GM23248 (cell line): ENCODE data around the gene VWF. TPM values are rescaled to one million over a fixed set of nuclear protein-coding genes. Genes with fewer than 3 reads are reported as not detected.
"Not testable (repeated sequence)": the region's sequence is repeated elsewhere in the genome, so short reads cannot be mapped to it uniquely, and the experiment has no call there.

Experiments used
- DNase-seq: peaks from one replicate; pipeline ENCODE4 v3.0.0-alpha.2; 2015
- H2AFZ ChIP-seq: fragments of 200-600 bp; sonication (generic); 2 replicates; pipeline ENCODE4 v1.6.1; 2016; ENCODE audit warnings: antibody characterized with exemption
- H3F3A ChIP-seq: fragments of 200-600 bp; sonication (generic); 2 replicates; pipeline ENCODE4 v1.6.1; 2016; ENCODE audit warnings: mild to moderate bottlenecking, antibody characterized with exemption, mixed run types; ENCODE audit not compliant: insufficient read depth
- H3K27ac ChIP-seq: fragments of 200-600 bp; sonication (generic); 2 replicates; pipeline ENCODE4 v1.5.1; 2016; ENCODE audit warnings: mild to moderate bottlenecking
- H3K27me3 ChIP-seq: fragments of 200-600 bp; sonication (generic); replicated peaks from 2 replicates; pipeline ENCODE4 v1.6.1; 2016; ENCODE audit warnings: mild to moderate bottlenecking; ENCODE audit not compliant: insufficient read depth
- H3K36me3 ChIP-seq: fragments of 200-600 bp; sonication (generic); 2 replicates; pipeline ENCODE4 v1.6.1; 2016; ENCODE audit warnings: low read depth, mild to moderate bottlenecking
- H3K4me1 ChIP-seq: fragments of 200-600 bp; sonication (generic); 2 replicates; pipeline ENCODE4 v1.6.1; 2016; ENCODE audit warnings: mild to moderate bottlenecking; ENCODE audit not compliant: insufficient read depth
- H3K4me2 ChIP-seq: fragments of 200-600 bp; sonication (generic); one replicate; pipeline ENCODE4 v1.6.1; 2016; ENCODE audit warnings: mild to moderate bottlenecking; ENCODE audit not compliant: unreplicated experiment
- H3K4me3 ChIP-seq: fragments of 200-600 bp; sonication (generic); 2 replicates; pipeline ENCODE4 v1.5.1; 2016; ENCODE audit warnings: mild to moderate bottlenecking
- H3K79me2 ChIP-seq: fragments of 200-600 bp; sonication (generic); 2 replicates; pipeline ENCODE4 v1.6.1; 2016; ENCODE audit warnings: mild to moderate bottlenecking; ENCODE audit not compliant: insufficient read depth
- H3K9ac ChIP-seq: fragments of 200-600 bp; sonication (generic); 2 replicates; pipeline ENCODE4 v1.6.1; 2016; ENCODE audit warnings: mild to moderate bottlenecking
- H3K9me2 ChIP-seq: fragments of 200-600 bp; sonication (generic); 2 replicates; pipeline ENCODE4 v1.6.1; 2016; ENCODE audit warnings: mixed run types, mild to moderate bottlenecking, moderate library complexity; ENCODE audit not compliant: insufficient read depth
- H3K9me3 ChIP-seq: fragments of 200-600 bp; sonication (generic); one replicate; pipeline ENCODE4 v1.6.1; 2017; ENCODE audit warnings: low read depth
- H4K20me1 ChIP-seq: fragments of 200-600 bp; sonication (generic); 2 replicates; pipeline ENCODE4 v1.6.0; 2016; ENCODE audit not compliant: insufficient read depth
- EZH2 ChIP-seq: fragments of 200-600 bp; sonication (generic); IDR thresholded peaks from 2 replicates; pipeline ENCODE4 v1.6.1; 2018; ENCODE audit warnings: antibody characterized with exemption, mild to moderate bottlenecking; ENCODE audit not compliant: insufficient read depth, poor library complexity, severe bottlenecking
- EZH2phosphoT487 ChIP-seq: fragments of 200-600 bp; sonication (generic); IDR thresholded peaks from 2 replicates; pipeline ENCODE4 v1.6.1; 2018; ENCODE audit warnings: antibody characterized with exemption, moderate library complexity, mild to moderate bottlenecking, low read depth; ENCODE audit not compliant: insufficient read depth
- WGBS, 2 experiments: methylation state at CpG; one replicate each; pipeline ENCODE4 v1.1.6; 2015 to 2017; ENCODE audit warnings: low lambda C conversion rate in 2 of 2, low coverage in 1 of 2; ENCODE audit errors: missing lambda C conversion rate in 2 of 2; 5-methylcytosine and 5-hydroxymethylcytosine counted together
- in situ Hi-C: fragments of 300-500 bp; cut with MboI; formaldehyde crosslinking; loops from 2 replicates; pipeline ENCODE4 v1.15.0; 2020
- polyA plus RNA-seq: library from polyadenylated mRNA; unstranded; fragments of >200 nt; fragmentation: Nextera tagmentation; extraction: Ambion mirVana; gene quantifications from 2 replicates; pipeline ENCODE4 v1.2.1, GENCODE V29; 2016
- total RNA-seq: library from RNA; depleted of rRNA; stranded (reverse); fragments of >200 nt; shearing (Covaris generic); gene quantifications from 2 replicates; pipeline ENCODE4 v1.2.3, GENCODE V29; 2014

VWF gene
- total and polyA plus RNA-seq, 2 experiments from 2014 or later, result 0.14 TPM; not detected in 1

DNA sequence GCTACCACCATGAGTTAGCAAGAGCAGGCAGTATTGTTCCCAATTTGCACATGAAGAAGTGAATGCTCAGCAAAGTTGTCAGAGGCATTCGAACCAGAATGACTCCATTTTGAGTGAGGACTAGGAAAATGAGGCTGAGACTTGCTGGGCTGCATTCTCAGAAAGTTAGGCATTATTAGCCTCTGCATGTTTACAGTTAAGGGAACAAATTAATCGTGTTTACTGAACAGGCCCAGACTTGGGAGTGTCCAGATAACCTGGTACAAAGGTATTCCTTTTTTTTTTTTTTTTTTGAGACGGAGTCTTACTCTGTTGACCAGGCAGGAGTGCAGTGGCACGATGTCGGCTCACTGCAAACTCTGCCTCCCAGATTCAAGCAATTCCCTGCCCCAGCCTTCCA, 22.5 kb upstream of the VWF start:
- in situ Hi-C loops, result no loop called here
- Histone ChIP-seq H3F3A (no peaks in the 10 kb centered on the region), H3K79me2 (no peaks in the 10 kb centered on the region), H3K4me2 (no peak overlapping the region), H3K4me1 (0 out of 2 replicates have a peak, but pooled peaks cover 4% of the 10 kb centered on the region), H3K27me3 (no peaks in the 10 kb centered on the region), H3K36me3 (no peaks in the 10 kb centered on the region), H4K20me1 (no peaks in the 10 kb centered on the region), H3K9ac (no peak overlapping the region), H3K9me2 (no peaks in the 10 kb centered on the region), H3K9me3 (no peaks in the 10 kb centered on the region), H3K4me3 (no peak overlapping the region), H3K27ac (no peak overlapping the region), H2AFZ (no peak overlapping the region)
- DNase-seq, result no peak
- TF ChIP-seq EZH2 (no peak), EZH2phosphoT487 (no peak)
- WGBS, 2 experiments, result 88 to 91% methylated on average over 5 of the region's 5 CpGs

DNA sequence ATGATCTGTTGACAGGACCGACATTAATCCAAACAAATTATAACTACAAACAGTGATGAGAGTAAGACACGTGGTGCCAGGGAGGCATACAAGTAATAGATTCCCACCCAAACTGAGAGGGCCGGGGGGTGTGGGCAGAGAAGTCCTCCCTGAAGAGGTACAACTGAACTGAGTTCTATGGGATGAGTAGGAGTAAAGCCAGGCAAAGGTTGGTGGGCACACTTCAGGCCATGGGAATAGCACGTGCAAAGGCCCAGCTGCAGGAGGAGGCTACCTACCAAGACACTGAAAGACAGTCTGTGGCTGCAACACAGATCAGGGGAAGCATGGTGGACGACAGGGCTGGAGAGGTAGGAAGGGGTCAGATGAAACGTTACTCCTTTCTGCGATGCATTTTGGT, 22.0 kb upstream of the VWF start:
- Histone ChIP-seq H3F3A (no peaks in the 10 kb centered on the region), H3K27ac (no peak overlapping the region), H3K79me2 (no peaks in the 10 kb centered on the region), H3K27me3 (no peaks in the 10 kb centered on the region), H3K9ac (no peak overlapping the region), H3K9me2 (no peaks in the 10 kb centered on the region), H4K20me1 (no peaks in the 10 kb centered on the region), H3K36me3 (no peaks in the 10 kb centered on the region), H3K4me3 (no peak overlapping the region), H3K4me1 (0 out of 2 replicates have a peak, but pooled peaks cover 4% of the 10 kb centered on the region), H3K9me3 (no peaks in the 10 kb centered on the region), H3K4me2 (no peak overlapping the region), H2AFZ (no peak overlapping the region)
- 78 to 90% methylated on average over 7 of the region's 7 CpGs for WGBS, 2 experiments
- in situ Hi-C loops, result no loop called here
- TF ChIP-seq EZH2phosphoT487, result no peak
- TF ChIP-seq EZH2, result no peak
- no peak for DNase-seq

DNA sequence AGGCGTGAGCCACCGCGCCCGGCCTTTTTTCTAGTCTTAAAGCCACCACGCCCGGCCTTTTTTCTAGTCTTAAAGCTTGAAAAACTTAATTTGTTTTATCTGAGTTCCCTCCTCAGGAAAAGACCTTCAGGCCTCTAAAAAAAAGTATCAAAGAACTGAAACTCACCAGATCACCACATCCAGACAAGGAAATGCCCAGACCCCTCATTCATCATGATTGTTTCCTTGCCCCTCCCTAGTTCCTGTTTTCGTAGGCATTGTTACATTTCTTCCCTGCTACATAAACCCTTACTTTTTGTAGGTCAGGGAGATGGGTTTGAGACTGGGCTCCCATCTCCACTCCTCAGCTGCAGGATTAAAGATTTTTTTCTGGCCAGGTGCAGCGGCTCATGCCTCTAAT, 21.1 kb upstream of the VWF start:
- Histone ChIP-seq H3K27ac (no peak overlapping the region), H3K79me2 (no peaks in the 10 kb centered on the region), H3K9me3 (no peaks in the 10 kb centered on the region), H3K4me1 (0 out of 2 replicates have a peak, but pooled peaks cover 4% of the 10 kb centered on the region), H3K4me2 (no peak overlapping the region), H3K9me2 (no peaks in the 10 kb centered on the region), H4K20me1 (no peaks in the 10 kb centered on the region), H3K27me3 (no peaks in the 10 kb centered on the region), H2AFZ (no peak overlapping the region), H3F3A (no peaks in the 10 kb centered on the region), H3K36me3 (no peaks in the 10 kb centered on the region), H3K4me3 (no peak overlapping the region), H3K9ac (no peak overlapping the region)
- DNase-seq, result no peak
- in situ Hi-C loops, result no loop called here
- TF ChIP-seq EZH2phosphoT487 (no peak), EZH2 (no peak)
- WGBS, 2 experiments, result 87 to 95% methylated on average over 4 to 8 of the region's 8 CpGs

DNA sequence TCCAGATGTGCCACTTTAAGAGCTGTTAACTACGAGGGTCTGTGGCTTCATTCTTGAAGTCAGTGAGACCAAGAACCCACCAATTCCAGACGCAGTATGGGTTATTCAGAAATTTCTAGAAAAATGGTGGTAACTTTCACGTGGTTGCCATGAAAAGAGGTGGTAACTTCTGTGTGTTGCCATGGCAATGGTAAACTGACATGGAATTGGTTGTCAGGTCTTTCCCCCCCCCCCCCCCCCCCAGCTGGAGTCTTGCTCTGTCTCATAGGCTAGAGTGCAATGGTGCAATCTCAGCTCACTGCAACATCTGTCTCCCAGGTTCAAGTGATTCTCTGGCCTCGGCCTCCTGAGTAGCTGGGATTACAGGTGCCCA, 18.8 kb upstream of the VWF start:
- in situ Hi-C loops, result no loop called here

DNA sequence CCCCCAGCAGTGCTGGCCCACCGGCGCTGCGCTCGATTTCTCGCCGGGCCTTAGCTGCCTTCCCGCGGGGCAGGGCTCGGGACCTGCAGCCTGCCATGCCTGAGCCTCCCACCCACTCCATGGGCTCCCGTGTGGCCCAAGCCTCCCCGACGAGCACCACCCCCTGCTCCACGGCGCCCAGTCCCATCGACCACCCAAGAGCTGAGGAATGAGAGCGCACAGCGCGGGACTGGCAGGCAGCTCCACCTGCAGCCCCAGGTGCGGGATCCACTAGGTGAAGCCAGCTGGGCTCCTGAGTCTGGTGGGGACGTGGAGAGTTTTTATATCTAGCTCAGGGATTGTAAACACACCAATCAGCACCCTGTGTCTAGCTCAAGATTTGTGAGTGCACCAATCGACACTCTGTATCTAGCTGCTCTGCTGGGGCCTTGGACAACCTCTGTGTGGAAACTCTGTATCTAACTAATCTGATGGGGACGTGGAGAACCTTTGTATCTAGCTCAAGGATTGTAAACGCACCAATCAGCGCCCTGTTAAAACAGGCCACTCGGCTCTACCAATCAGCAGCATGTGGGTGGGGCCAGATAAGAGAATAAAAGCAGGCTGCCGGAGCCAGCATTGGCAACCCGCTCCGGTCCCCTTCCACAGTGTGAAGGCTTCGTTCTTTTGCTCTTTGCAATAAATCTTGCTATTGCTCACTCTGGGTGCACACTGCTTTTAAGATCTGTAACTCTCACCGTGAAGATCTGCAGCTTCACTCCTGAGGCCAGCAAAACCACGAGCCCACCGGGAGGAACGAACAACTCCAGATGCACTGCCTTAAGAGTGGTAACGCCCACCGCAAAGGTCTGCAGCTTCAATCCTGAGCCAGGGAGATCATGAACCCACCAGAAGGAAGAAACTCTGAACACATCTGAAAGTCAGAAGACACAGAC, 18.2 kb upstream of the VWF start:
- H3K9ac ChIP-seq, H3K4me2 ChIP-seq, H4K20me1 ChIP-seq, H3K4me1 ChIP-seq, H3K4me3 ChIP-seq, H3K79me2 ChIP-seq, H3F3A ChIP-seq, in situ Hi-C loops, H2AFZ ChIP-seq, H3K36me3 ChIP-seq, H3K27me3 ChIP-seq, H3K9me2 ChIP-seq, H3K9me3 ChIP-seq, H3K27ac ChIP-seq, DNase-seq: not testable (repeated sequence)
- WGBS, 2 experiments, result 67 to 73% methylated on average over 27 to 35 of the region's 35 CpGs

More for the DNA sequence above, 18.8 kb upstream of the VWF start:
- WGBS, 2 experiments, result 54 to 56% methylated on average over 4 of the region's 4 CpGs
- Histone ChIP-seq H3K9ac (no peak overlapping the region), H3K4me2 (no peak overlapping the region), H2AFZ (no peak overlapping the region), H3K4me3 (no peak overlapping the region), H3K27ac (no peak overlapping the region), H3K9me3 (no peaks in the 10 kb centered on the region), H4K20me1 (no peaks in the 10 kb centered on the region), H3K9me2 (no peaks in the 10 kb centered on the region), H3K79me2 (no peaks in the 10 kb centered on the region), H3K27me3 (no peaks in the 10 kb centered on the region), H3K4me1 (no peaks in the 10 kb centered on the region), H3K36me3 (no peaks in the 10 kb centered on the region), H3F3A (no peaks in the 10 kb centered on the region)
- no peak for DNase-seq
- TF ChIP-seq EZH2 (no peak), EZH2phosphoT487 (no peak)

DNA sequence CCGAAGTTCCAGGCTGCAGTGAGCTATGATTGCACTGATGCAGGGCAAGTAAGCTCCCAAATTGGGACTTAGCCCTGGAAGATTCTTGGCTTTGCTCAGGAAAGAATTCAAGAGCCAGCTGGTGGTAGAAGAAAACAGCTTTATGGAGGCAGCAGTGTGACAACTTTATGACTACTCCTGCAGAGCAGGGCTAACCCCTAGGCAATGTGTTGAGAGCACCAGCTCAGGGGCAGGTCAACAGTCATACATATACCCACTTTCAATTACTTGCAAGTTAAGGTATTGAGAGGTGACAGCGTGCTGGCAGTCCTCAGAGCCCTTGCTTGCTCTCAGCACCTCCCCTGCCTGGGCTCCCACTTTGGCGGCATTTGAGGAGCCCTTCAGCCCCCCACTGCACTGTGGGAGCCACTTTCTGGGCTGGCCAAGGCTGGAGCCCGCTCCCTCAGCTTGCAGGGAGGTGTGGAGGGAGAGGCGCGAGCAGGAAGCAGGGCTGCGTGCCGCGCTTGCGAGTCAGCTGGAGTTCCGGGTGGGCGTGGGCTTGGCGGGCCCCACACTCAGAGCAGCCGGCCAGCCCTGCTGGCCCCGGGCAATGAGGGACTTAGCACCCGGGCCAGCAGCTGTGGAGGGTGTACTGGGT, 17.4 kb upstream of the VWF start:
- DNase-seq, H3K4me1 ChIP-seq, H4K20me1 ChIP-seq, H3K9me2 ChIP-seq, H3K79me2 ChIP-seq, H3K36me3 ChIP-seq, H3K4me3 ChIP-seq, H3K9me3 ChIP-seq, H3K9ac ChIP-seq, in situ Hi-C loops, H3K27ac ChIP-seq, H3F3A ChIP-seq, H3K4me2 ChIP-seq, H2AFZ ChIP-seq, H3K27me3 ChIP-seq: not testable (repeated sequence)
- 80 to 83% methylated on average over 16 of the region's 16 CpGs for WGBS, 2 experiments
